ENCODE data around the gene SFTPA1. TPM values are rescaled to one million over a fixed set of nuclear protein-coding genes. Genes with fewer than 3 reads are reported as not detected.
"Not testable (repeated sequence)": the region's sequence is repeated elsewhere in the genome, so short reads cannot be mapped to it uniquely, and the experiment has no call there.

The SFTPA1 gene
- total RNA-seq: not detected

DNA sequence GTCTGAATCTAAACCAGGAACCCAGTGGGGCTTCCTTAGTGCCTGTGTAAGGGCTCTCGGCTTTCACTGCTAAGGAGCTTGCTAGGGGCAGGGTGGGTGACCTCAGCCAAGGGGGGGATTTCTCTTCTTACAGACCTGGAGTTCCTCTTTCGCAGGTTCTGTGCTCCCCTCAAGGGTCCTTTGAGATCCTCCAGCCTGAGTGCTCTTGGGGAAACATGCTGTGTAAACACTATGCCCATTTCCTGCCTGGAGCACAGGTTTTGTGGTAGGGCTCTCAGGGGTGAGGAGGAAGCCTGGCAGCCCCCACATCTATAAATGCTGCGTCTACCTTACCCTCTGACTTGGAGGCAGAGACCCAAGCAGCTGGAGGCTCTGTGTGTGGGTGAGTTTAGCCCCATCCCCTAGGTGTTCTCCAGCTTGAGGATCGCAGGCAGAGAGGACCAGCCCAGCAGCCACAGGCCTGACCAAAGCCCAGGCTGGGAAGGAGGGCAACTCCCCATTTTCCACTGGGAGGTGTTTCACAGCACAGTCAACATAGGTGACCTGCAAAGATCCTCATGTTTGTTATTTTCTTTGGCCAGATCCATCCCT, at the start of gene SFTPA1:
Gene SFTPA1, plus strand, starts transcription at position 339 of the 591 bp plus-strand sequence. CDS start 887 bp downstream, outside the sequence.
- TF ChIP-seq POLR2AphosphoS5 (IDR thresholded peaks at IDR 0.05) (no peak), POLR2A (IDR thresholded peaks at IDR 0.05) (no peak), CTCF (IDR thresholded peaks at IDR 0.05) (no peak)
- H3K4me3 ChIP-seq: no peak within 1 kb of the TSS
- H3K27me3 ChIP-seq (replicated peaks; ENCODE audit: insufficient read depth): no peaks in the 10 kb centered on the region
- 81% methylated on average over 4 of the region's 4 CpGs for WGBS
- H3K36me3 ChIP-seq: no peaks in the 10 kb centered on the region
- H3K4me1 ChIP-seq (replicated peaks): no peaks in the 10 kb centered on the region
- DNase-seq (ENCODE audit: low spot score): no peak
- intact Hi-C loops (cut with DNase I): no loop called here
- no peaks in the 10 kb centered on the region for H3K9me3 ChIP-seq
- H3K27ac ChIP-seq: no peak within 1 kb of the TSS

- Histone ChIP-seq H3K4me1 (replicated peaks) (peaks cover 2% of the 10 kb centered on the region), H3K27me3 (replicated peaks; ENCODE audit: insufficient read depth) (no peaks in the 10 kb centered on the region), H3K36me3 (no peaks in the 10 kb centered on the region), H3K4me3 (no peak overlapping the region), H3K27ac (no peak overlapping the region), H3K9me3 (no peaks in the 10 kb centered on the region)
- intact Hi-C loops (cut with DNase I): no loop called here
- WGBS: 88% methylated on average over 3 of the region's 3 CpGs
- no peak for TF ChIP-seq POLR2AphosphoS5 (IDR thresholded peaks at IDR 0.05)
- TF ChIP-seq POLR2A (IDR thresholded peaks at IDR 0.05): no peak
- TF ChIP-seq CTCF (IDR thresholded peaks at IDR 0.05): no peak
- no peak for DNase-seq (ENCODE audit: low spot score)
Measured at GRCh38 chr10:79561257-79561656, 49.5 kb upstream of the SFTPA1 start.

DNA sequence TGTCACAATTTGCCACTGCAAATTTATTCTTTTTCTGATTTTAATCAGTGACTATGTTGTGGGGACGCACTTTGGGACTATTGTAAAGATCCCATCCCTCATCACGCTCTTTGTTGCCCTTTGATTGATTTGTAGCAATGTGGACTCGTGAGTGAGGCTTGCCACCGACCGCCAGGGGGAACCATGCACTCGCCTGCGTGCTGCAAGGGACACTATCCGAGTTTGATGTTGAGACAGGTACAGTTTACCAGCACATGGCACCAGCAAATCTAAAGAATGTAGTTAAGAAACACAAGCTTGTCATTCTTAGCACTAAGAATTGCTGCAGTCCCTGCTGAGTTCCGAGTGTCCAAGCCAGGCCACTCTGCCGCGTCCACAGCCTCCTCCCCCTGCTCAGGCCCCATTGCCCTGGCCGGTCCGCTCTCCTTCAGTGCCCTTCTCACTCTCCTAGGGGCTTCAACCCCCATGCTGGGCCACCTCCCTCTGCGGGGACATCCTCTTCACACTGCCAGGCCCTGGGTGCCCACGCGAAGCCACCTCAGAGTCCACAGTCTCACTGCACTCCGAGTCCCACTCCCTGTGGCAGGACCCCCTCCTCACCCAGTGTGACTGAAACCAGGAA, 48.5 kb upstream of the SFTPA1 start:
- no peak overlapping the region for H3K4me3 ChIP-seq
- intact Hi-C loops (cut with DNase I): no loop called here
- peaks cover 2% of the 10 kb centered on the region for H3K4me1 ChIP-seq (replicated peaks)
- H3K36me3 ChIP-seq: no peaks in the 10 kb centered on the region
- no peaks in the 10 kb centered on the region for H3K27me3 ChIP-seq (replicated peaks; ENCODE audit: insufficient read depth)
- no peaks in the 10 kb centered on the region for H3K9me3 ChIP-seq
- TF ChIP-seq POLR2A (IDR thresholded peaks at IDR 0.05): no peak
- no peak for TF ChIP-seq POLR2AphosphoS5 (IDR thresholded peaks at IDR 0.05)
- TF ChIP-seq CTCF (IDR thresholded peaks at IDR 0.05): peak; percentile 45 to 76 (median 58)
- H3K27ac ChIP-seq: no peak overlapping the region
- WGBS: 18% methylated on average over 17 of the region's 17 CpGs
- peak; percentile 60 for DNase-seq (ENCODE audit: low spot score)

- no peaks in the 10 kb centered on the region for H3K27me3 ChIP-seq (replicated peaks; ENCODE audit: insufficient read depth)
- intact Hi-C loops (cut with DNase I): no loop called here
Measured at GRCh38 chr10:79563426-79563825, 47.3 kb upstream of the SFTPA1 start.

DNA sequence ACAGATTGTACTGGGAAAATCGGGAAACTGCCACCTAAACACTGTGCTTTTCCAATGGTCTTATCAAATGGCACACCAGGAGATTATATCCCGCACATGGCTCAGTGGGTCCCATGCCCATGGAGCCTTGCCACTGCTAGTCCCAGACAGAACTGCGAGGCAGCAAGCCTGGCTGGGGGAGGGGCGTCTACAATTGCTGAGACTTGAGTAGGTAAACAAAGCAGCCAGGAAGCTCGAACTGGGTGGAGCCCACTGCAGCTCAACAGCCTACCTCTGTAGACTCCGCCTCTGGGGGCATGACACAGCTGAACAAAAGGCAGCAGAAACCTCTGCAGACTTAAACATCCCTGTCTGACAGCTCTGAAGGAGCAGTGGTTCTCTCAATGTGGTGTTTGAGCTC, 40.1 kb upstream of the SFTPA1 start:
- H3K27me3 ChIP-seq (replicated peaks; ENCODE audit: insufficient read depth); intact Hi-C loops (cut with DNase I); H3K27ac ChIP-seq; H3K4me3 ChIP-seq; H3K36me3 ChIP-seq; DNase-seq (ENCODE audit: low spot score); H3K4me1 ChIP-seq (replicated peaks); H3K9me3 ChIP-seq: not testable (repeated sequence)
- WGBS: 81% methylated on average over 6 of the region's 6 CpGs

More at GRCh38 chr10:79563426-79563825, 47.3 kb upstream of the SFTPA1 start:
- no peaks in the 10 kb centered on the region for H3K36me3 ChIP-seq
- H3K4me3 ChIP-seq: no peak overlapping the region
- no peak for DNase-seq (ENCODE audit: low spot score)
- H3K27ac ChIP-seq: no peak overlapping the region
- H3K9me3 ChIP-seq: no peaks in the 10 kb centered on the region
- H3K4me1 ChIP-seq (replicated peaks): peaks cover 2% of the 10 kb centered on the region
- 60% methylated on average over 4 of the region's 4 CpGs for WGBS
- TF ChIP-seq POLR2A (IDR thresholded peaks at IDR 0.05): no peak
- no peak for TF ChIP-seq CTCF (IDR thresholded peaks at IDR 0.05)
- TF ChIP-seq POLR2AphosphoS5 (IDR thresholded peaks at IDR 0.05): no peak

Measured in prostate gland (tissue), 2 donors.